IPS DF 4.7 (cell line): ENCODE measurements around the gene RANBP6.
"Not testable (repeated sequence)": the region's sequence is repeated elsewhere in the genome, so short reads cannot be mapped to it uniquely, and the experiment has no call there.

Experiments
- DNase-seq: peaks from one replicate; pipeline ENCODE4 v3.0.0-alpha.2; 2013; ENCODE audit warnings: low spot score; ENCODE audit errors: extremely low read depth

RANBP6 gene

DNA sequence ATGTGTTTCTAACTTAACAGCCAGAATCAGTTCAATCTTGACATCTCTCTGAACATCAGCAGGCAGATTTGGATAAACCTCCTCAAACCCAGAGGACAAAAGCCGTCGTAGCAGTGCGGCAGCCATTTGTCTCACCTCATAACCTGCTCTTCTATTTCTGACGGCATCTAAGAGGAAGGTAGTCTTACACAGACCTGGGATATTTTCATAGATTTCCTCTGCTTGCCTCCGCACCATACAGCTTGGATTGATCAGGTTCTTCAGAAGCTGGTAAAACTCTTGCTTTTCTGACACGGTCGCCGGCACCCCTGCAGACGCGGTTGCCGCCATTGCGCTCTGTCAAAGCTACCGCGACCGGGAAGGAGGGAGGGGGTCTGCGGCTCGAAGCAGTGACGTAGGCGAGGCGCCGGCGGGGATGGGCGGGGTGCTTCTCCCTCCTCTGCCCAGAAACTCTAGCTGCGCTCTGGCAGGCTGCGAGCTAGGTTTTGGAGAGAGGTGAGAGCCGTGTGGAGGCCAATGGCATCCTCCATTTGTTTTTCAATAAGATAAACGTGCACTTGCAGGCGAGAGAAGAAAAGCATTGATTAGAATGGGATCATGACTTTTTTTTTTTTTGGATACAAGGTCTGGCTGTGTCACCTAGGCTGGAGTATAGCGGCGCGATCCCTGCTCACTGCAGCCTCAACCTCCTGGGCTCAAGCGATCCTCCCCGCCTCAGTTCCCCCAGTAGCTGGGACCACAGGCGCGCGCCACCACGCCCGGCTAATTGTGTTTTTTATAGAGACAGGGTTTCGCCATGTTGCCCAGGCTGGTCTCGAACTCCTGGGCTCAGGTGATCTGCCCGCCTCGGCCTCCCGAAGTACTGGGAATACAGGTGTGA is at the start of gene RANBP6:
RANBP6 (minus strand) TSS at position 347 of the 880 bp plus-strand sequence; CDS start at position 330, 17 bp downstream.
- no peak for DNase-seq

DNA sequence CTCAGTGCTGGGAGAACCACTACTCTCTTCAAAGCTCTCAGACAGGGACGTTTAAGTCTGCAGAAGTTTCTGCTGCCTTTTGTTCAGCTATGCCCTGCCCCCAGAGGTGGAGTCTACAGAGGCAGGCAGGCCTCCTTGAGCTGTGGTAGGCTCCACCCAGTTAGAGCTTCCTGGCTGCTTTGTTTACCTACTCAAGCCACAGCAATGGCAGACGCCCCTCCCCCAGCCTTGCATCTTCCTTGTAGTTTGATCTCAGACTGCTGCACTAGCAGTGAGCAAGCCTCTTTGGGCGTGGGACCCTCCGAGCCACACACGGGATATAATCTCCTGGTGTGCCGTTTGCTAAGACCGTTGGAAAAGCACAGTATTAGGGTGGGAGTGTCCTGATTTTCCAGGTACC is 47.7 kb upstream of the RANBP6 start:
- DNase-seq, result not testable (repeated sequence)

DNA sequence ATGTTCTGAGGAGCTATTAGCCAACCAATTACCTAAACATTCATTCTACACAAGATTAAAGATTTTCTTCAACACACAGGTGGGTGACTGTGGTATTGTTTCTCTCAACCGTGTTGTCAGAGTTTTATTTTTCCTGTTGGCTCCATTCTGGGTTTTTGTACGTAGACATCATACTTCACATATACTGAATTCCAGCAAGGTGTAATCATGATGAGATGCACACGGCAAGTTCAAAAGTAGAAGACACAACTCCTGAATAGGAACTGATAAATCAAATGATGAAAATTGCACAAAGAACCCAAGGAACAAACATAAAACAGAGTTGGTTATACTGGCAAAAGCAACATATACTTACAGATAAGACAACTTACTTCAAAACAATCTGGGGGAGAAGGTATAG is 40.2 kb upstream of the RANBP6 start:
- DNase-seq, result no peak

DNA sequence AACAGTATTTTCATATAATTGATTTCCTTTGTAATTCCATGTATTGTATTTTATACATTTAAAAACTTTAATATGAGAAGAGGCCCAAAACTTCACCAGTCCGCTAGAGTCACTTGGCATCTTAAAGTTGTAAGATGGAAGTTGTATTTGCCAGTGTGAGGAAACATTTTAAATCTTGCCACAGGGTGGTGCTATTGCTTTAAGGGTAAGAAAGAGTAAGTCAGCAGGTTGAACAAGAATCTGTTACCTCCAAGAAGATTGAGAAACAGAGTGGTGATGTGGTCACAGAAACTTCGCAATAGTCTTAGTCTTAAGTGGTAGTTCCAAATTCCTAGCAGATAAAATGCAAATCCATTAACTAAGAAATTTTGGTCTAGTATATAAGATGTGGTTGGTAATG is 39.8 kb upstream of the RANBP6 start:
- DNase-seq, result no peak

DNA sequence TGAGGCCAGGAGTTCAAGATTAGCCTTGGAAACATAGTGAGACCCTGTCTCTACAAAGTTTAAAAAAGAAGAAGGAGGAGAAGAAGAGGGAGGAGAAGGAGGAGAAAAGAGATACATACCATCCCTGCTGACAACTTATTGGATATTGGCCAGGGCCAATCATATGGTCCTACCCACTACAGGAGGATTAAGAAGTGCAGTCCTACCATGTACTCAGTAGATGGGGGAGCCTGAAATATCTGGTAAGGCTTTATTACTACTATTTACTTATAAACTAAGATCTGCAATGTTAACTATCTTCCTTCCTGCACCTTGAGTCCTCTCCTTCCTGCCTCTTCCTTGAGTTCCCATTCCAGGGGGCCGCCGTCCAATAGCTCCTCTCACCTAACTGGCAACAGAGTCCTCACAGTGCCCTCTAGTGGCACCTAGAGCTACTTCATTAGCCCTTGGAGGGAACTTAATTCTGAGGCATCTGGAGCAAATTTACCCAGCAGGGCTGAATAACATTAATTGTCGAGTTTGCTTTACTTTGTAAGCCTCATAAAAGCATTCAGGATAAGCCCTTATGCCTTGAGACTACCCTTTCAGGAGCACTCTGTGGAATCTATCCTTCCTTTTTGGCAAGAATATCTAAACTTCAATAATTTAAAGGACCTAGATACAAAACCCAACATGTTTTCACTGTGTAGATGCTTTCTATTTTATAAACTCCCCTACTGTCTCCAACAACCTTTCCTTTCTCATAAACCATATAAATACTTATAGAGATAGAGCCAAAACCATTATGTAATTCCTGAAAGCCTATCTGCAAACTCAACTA is 39.1 kb upstream of the RANBP6 start:
- DNase-seq, result peak; percentile 81

DNA sequence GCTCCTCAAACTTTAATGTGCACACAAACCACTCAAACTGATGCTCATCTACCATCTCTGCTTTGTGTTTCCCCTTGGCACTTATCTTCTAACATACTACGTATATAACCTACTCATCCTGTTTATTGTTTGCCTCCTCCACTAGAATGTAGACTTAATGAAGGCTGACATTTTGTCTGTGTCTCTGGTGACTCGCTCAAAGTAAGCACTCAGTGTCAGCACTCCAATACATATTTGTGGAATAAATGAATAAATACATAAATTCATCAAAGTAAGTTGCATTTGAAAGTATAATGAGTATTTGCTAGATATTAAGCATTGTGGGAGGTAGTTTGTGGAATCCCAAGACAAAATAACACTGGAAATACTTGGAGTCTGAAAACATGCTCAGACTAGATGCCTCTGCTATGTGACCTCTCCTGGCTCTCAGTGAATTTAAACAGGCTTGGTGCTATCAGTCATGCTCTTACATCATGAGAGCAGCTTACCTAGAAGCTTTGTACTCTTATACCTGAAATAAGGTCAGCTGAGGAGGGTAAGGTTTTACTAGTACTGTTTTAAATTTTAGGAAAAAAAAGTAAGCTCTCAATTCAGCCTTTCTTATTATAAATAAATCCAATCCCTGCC is 37.0 kb upstream of the RANBP6 start:
- DNase-seq, result no peak

DNA sequence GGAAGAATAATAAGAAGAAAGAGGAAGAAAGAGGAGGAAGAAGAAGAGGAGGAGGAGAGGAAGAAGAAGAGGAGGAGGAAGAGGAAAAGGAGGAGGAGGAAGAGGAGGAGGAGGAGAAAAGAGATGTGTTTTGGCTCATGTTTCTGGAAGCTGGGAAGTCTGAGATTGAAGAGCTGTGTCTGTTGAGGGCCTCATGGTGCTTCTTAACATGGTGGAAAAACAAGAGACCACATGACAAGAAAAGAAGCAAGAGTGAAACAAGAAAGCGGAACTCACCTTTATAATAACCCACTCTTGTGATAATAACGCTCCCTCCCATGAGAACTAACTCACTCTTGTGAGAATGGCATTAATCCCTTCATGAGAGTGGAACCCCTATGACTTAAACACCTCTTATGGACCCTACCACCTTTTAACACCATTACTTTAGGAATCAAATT is 36.1 kb upstream of the RANBP6 start:
- DNase-seq, result no peak

DNA sequence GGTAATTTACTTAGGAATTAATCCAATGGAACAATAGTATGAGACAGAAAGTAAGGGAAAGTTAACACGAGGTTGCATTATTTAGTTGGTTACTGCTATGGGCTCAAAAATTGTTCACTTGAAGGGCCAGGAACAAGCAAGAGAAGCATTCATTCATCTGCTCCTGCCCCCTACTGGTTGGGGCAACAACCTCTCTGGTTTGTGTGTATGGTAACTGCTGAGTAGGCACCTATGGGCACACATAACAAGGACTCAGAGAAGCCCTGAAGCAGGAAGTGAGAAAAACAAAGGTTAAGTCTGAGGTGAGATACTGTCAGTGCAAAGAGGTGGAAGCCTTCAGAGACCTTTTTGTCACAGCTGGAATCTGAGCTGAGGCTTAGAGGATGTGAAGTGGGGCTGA is 34.4 kb upstream of the RANBP6 start:
- DNase-seq, result peak; percentile 19

DNA sequence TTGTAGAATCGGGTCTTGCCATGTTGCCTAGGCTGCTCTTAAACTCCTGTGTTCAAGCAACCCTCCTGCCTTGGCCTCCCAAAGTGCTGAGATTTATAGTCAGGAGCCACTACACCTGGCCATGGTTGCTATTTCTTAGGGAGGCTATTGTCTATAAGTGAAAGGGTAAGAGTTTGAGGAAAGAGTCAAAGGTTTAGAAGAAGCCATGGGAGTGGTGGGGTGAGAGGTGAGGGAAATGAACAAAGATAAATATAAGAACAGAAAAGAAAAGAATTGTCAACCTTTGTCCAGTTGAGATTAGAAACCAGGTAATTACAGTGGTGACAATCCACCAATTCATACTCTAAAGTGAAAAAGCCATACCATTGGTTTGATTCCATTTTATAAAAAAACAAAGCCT is 32.6 kb upstream of the RANBP6 start:
- DNase-seq, result no peak

DNA sequence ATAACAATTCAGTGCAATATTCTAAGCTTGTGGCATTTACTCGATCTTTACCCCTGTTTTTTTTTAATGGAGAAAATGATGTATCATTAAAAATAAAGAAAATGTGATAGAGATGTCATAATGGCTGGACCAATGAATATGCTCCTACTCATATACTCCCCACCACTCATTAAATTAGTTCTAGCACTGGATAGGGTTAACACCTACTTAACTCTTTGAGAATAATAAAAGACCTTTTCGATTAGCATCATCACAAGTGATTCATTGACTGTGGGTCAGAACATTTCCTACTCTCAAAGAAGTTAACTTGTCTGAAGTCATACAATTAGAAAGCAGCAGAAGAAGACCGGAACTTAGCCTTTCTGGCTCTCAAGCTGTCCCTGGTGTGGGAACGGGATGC is 31.6 kb upstream of the RANBP6 start:
- DNase-seq, result no peak

DNA sequence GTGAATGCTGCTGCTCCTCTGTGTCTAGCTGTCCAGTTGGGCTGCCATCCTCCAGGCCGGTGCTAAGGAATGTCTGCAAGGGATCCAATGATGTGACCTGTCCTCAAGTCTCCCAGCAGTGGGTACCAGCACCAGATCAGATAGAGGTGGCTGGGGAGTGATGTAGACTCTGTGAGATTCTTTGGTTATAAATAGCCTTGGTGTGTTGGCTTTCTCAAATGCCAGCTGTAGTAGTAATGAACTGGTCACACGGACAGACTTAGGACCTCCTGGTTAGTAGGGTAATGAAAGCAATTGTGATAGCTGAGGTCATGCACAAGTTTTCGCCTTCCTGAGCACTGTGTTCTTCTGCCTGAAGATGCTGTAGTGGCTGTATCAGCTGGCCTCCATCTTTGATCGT is 29.9 kb upstream of the RANBP6 start:
- DNase-seq, result no peak

DNA sequence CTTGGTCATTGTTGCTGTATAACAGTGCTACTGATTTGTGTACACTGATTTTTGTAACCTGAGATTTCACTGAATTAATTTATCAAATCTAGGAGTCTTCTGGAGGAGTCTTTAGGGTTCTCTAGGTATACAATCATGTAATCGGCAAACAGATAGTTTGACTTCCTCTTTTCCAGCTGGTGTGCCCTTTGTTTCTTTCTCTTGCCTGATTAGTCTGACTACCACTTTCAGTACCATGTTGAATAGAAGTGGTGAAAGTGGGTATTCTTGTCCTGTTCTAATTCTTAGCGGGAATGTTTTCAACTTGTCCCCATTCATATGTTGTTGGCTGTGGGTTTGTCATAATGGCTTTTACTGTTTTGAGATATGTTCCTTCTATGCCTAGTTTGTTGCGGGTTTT is 24.7 kb upstream of the RANBP6 start:
- DNase-seq, result no peak

DNA sequence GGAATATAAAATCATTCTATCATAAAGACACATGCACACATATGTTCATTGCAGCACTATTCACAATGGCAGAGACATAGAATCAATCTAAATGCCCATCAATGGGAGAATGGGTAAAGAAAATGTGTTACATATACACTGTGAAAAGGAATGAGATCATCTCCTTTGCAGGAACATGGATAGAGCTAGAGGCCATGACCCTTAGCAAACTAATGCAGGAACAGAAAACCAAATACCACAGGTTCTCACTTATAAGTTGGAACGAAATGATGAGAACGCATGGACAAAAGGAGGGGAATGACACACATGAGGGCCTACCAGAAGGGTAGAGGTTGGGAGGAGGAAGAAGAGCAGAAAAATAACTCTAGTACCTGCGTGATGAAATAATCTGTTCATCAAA is 21.0 kb upstream of the RANBP6 start:
- DNase-seq, result no peak

DNA sequence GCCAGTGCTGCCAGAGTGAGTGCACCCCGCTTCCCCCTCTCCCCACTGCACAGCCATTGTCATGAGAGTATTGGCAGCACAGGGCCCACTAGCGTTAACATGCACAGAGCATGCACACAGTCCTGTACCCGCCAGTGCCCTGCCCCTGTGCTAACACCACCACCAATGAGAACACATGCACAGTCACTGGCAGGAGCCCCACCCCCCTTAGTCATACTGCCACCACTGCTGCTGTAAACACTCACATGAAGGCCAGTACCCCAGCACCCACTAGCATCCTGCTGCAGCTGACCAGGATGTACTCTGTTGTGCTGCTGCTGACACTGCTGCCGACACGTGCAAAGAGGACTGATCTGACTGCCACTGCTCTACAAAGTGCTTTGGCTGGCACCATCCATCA is 19.5 kb upstream of the RANBP6 start:
- no peak for DNase-seq

DNA sequence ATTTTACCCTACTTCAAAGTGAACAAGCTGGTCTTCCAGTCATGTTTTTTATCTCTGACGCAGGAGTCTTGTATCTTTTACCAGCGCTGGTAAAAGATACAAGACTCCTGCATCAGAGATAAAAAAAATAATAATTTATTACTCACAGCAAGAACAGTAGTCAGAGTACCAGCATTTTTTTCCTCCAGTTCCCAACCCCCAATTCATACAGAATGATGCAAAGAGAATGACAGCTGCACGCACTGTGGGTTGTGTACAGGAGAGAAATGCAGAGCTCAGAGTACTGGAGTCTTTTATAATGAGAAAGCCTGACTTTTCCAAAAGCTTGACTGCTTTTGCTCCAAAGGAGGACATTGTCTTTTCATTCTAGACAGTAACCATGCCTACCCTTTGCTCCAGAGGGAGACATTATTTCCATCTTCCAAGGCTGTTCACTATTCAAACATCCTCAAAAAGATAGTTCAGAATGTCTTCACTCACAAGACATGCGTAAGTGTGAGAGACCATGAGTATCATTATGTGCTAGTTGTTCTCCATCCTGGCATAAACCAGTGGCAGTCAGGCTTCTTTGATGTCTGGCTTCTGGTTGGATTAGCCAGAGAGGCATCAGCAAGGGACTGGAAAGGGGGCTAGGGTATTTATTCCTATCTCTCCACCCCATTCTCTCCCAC is 14.3 kb upstream of the RANBP6 start:
- DNase-seq, result no peak

DNA sequence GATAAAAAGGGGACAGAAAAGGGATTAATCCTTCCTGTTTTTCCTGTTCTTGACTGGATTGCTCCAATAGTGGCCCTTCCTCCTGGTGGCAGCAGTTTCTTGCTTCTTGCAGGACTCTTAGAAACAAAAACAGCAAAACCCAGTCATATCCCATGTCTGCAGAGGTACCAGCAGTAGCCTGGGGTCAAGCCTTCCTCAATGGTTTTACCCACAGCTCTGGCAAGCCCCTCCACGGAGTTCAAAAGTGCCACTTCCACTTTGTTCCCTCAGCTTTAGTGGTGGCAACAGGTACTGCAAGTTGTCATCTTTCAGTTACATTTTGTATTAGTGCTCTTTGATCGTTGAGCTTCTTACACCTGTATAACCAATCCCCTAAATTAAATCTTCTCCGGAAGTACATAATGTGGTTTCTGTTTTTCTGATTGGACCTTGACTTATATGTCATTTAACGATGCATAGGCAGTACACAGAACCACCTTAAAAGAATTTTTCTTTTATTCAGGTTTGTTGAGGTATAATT is 8.7 kb upstream of the RANBP6 start:
- no peak for DNase-seq

DNA sequence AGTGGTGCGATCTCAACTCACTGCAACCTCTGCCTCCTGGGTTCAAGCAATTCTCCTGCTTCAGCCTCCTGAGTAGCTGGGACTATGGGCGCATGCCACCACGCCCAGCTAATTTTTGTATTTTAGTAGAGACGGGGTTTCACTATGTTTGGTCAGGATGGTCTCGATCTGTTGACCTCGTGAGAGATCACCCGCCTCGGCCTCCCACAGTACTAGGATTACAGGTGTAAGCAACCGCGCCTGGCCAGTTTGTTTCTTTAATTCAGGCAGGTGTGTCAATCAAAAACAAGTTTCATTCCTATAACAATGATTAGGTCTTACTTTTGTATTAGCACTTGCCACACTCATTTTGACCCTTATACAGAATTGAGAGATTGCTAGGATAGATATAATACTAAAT is 1.6 kb upstream of the RANBP6 start:
- DNase-seq, result not testable (repeated sequence)

DNA sequence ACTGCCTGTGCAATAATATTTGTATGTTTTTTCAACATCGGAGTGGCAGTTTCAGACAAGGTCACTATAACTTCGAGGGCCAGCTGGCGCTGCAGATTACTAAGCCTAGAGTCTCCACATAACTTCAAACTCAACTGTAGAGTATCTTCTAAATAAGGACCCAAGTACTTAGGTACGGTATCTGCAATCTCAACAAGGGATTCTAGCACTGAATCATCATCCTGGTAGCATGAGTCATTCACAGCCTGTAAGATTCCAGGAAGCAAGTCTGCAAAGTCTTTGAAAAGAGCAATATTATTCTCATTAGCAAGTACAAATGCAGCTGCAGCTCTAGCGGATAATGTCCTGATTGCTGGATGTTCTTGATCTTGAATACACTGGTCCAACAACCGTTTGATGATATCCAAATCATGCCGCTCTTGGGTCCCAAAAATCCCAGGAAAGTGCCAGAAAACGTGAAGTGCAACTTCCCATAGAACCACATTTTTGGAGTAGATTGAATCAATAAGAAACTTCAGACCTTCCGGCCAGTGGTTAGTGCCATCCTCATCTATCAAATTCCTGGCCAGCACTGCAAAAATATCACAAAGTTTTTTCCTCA is 654 bp downstream of the RANBP6 start:
- no peak for DNase-seq

DNA sequence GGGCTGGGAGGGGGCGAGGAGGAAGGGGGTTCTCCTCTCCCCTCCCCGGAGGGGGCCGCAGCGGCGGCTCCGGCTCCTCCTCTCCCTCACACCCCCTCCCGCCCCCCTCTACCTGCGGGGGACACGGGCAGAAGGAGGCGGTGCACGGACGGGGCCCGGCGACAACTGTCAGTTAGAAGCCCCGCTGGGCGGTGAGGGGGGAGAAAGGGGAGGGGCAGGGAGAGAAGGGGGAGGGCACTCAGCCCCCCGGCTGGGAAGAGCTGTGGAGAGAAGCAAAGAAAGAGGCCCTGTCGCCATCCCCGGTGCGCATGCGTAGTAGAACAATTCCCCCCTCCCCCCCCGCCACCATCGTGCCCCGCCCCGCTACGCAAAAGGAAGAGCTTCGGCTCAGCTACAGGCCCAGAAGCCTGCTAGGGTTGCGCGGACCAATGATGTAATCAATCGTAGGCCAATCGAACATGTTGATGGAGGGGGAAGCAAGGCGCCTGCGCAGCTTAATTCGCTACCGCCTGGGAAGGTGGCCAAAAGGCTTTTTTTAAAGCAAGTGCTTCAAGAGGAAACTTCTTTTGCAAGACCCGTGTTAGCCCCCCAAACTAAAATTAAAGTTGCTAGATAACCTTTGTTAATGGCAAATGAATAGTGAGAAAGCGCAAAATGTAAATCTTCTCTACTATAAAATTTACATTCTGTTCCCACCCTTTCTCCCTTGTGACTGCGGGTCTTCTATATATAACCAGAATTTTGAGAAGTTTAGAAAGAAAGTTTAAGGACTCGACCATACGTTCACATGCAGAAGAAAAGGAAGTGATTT is 7.0 kb downstream of the RANBP6 start:
- DNase-seq, result no peak

DNA sequence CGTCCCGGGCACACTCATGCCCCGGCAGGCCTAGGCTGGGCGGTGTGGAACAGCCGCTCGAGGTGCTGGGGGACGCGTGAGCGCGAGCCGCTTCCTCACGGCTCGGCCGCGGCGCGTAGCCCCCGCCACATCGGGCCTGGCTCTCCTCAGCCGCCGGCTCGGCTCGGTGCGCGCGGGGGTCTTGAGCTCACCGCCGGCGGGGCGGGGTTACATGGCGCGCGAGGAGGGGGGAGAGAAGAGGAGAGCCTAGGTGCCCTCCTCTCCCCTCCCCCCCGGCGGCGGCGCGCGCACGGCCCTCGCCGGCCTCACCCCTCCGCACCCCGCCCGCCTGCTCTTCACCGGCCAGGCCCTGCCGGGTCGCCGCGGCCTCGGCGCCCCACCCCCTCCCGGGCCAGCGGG is 7.7 kb downstream of the RANBP6 start:
- no peak for DNase-seq
